ENCODE measurements around the gene ACBD6.

DNA sequence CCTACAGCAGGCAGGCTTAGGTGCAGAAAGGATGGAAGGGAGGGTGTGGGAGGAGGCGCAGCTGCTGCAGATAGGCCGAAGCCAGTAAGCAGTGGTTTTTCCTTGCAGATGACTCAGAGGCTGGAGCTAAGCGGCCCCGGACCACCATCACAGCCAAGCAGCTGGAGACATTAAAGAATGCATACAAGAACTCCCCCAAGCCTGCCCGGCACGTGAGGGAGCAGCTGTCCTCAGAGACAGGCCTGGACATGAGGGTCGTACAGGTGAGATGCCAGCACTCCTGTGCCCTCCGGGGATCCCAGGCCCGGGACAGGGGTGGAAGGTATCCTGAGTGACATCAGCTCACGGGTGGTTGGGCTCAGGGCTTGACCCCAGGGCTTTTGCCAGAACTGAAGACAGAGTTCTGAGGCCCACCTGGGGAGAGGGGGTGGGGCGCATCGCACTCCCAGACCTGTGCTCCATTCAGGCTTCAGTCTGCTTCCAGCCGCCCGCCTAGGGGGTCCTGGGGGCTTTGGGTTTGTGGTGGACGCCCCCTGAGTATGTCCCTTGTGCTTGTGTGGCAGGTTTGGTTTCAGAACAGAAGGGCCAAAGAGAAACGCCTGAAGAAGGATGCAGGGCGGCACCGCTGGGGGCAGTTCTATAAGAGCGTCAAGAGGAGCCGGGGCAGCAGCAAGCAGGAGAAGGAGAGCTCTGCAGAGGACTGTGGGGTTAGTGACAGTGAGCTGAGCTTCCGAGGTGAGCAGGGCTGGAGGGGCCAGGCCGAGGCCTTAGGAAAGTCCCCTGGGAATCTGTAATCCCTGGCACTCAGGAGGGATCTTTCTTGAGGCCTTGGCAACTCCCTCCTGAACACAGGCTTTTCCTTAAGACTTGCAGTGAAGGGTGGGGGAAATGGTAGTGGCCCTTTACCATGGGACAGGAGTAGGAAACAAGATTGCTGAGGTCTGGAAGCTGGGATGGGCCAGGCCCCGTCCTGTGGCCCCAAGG is 230.8 kb downstream of the ACBD6 start:
- no peak for TF ChIP-seq CTCF (IDR thresholded peaks at IDR 0.05; ENCODE audit: poor library complexity)
- TF ChIP-seq EZH2 (IDR thresholded peaks at IDR 0.05; ENCODE audit: borderline replicate concordance), result no peak
- no peak for TF ChIP-seq EZH2phosphoT487 (IDR thresholded peaks at IDR 0.05; ENCODE audit: low read depth, severe bottlenecking, unreplicated experiment)

Data from hepatocyte (in vitro differentiated cells).